SK-N-SH (cell line): Measurements from ENCODE around the gene KCNQ2.

ENCODE experiments used
- ELF1 ChIP-seq: IDR thresholded peaks from 2 replicates; pipeline ENCODE4 v1.4.0; 2012
- GABPA ChIP-seq: IDR thresholded peaks from 2 replicates; pipeline ENCODE4 v1.4.0; 2012; ENCODE audit warnings: low read depth, mild to moderate bottlenecking
- MXI1 ChIP-seq: IDR thresholded peaks from 2 replicates; pipeline ENCODE4 v1.6.1; 2012; ENCODE audit warnings: mild to moderate bottlenecking, low read depth, low read length, improper control_type of control experiment
- POLR2AphosphoS5 ChIP-seq: IDR thresholded peaks from 2 replicates; pipeline ENCODE4 v1.6.1; 2012; ENCODE audit warnings: low read depth, low read length
- SIN3A ChIP-seq: IDR thresholded peaks from 2 replicates; pipeline ENCODE4 v1.6.1; 2012; ENCODE audit warnings: low read depth, mild to moderate bottlenecking, low read length, moderate library complexity, borderline replicate concordance
- TF ChIP-seq, protein P1 (sequence below): fragments of 200-600 bp; sonication (generic); IDR thresholded peaks from 2 replicates; pipeline ENCODE4 v1.6.1; 2017; ENCODE audit warnings: antibody characterized with exemption, mild to moderate bottlenecking, moderate library complexity
- TF ChIP-seq, protein P2 (sequence below): IDR thresholded peaks from 2 replicates; pipeline ENCODE4 v1.6.1; 2012; ENCODE audit warnings: mild to moderate bottlenecking, low read depth, low read length, moderate library complexity
- TF ChIP-seq, protein P3 (sequence below): IDR thresholded peaks from 2 replicates; pipeline ENCODE4 v1.4.0; 2012; ENCODE audit warnings: low read depth
- TF ChIP-seq, protein P4 (sequence below): fragments of 150-350 bp; IDR thresholded peaks from 2 replicates; pipeline ENCODE4 v1.6.1; 2017; ENCODE audit warnings: antibody characterized with exemption, low read length, low read depth, borderline replicate concordance

DNA sequence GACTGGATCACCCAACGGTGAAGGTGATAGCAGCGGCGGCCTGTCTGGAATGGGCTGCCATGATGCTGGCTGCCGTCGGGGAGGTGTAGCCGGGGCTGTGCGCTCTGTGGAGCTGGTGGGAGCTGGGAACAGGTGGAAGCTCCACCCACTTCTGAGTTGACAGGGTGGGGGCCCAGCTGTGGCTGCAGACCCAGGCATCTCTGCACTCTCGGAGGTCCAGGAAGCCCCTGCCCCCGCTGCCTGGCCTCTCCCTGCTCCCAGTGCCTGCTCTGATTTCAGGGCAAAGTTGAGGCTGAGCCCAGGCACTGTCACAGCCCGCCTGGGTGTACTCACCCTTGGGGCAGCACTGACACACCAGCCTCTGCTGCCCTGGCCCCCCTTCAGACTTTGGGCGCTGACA lies 93.2 kb downstream of the KCNQ2 start:
- TF ChIP-seq, protein P1, sequence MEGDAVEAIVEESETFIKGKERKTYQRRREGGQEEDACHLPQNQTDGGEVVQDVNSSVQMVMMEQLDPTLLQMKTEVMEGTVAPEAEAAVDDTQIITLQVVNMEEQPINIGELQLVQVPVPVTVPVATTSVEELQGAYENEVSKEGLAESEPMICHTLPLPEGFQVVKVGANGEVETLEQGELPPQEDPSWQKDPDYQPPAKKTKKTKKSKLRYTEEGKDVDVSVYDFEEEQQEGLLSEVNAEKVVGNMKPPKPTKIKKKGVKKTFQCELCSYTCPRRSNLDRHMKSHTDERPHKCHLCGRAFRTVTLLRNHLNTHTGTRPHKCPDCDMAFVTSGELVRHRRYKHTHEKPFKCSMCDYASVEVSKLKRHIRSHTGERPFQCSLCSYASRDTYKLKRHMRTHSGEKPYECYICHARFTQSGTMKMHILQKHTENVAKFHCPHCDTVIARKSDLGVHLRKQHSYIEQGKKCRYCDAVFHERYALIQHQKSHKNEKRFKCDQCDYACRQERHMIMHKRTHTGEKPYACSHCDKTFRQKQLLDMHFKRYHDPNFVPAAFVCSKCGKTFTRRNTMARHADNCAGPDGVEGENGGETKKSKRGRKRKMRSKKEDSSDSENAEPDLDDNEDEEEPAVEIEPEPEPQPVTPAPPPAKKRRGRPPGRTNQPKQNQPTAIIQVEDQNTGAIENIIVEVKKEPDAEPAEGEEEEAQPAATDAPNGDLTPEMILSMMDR: no peak
- TF ChIP-seq, protein P2, sequence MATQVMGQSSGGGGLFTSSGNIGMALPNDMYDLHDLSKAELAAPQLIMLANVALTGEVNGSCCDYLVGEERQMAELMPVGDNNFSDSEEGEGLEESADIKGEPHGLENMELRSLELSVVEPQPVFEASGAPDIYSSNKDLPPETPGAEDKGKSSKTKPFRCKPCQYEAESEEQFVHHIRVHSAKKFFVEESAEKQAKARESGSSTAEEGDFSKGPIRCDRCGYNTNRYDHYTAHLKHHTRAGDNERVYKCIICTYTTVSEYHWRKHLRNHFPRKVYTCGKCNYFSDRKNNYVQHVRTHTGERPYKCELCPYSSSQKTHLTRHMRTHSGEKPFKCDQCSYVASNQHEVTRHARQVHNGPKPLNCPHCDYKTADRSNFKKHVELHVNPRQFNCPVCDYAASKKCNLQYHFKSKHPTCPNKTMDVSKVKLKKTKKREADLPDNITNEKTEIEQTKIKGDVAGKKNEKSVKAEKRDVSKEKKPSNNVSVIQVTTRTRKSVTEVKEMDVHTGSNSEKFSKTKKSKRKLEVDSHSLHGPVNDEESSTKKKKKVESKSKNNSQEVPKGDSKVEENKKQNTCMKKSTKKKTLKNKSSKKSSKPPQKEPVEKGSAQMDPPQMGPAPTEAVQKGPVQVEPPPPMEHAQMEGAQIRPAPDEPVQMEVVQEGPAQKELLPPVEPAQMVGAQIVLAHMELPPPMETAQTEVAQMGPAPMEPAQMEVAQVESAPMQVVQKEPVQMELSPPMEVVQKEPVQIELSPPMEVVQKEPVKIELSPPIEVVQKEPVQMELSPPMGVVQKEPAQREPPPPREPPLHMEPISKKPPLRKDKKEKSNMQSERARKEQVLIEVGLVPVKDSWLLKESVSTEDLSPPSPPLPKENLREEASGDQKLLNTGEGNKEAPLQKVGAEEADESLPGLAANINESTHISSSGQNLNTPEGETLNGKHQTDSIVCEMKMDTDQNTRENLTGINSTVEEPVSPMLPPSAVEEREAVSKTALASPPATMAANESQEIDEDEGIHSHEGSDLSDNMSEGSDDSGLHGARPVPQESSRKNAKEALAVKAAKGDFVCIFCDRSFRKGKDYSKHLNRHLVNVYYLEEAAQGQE: no peak
- no peak for TF ChIP-seq ELF1
- no peak for TF ChIP-seq SIN3A
- no peak for TF ChIP-seq GABPA
- TF ChIP-seq, protein P3, sequence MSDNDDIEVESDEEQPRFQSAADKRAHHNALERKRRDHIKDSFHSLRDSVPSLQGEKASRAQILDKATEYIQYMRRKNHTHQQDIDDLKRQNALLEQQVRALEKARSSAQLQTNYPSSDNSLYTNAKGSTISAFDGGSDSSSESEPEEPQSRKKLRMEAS: no peak
- TF ChIP-seq POLR2AphosphoS5: no peak
- no peak for TF ChIP-seq MXI1
- TF ChIP-seq, protein P4, sequence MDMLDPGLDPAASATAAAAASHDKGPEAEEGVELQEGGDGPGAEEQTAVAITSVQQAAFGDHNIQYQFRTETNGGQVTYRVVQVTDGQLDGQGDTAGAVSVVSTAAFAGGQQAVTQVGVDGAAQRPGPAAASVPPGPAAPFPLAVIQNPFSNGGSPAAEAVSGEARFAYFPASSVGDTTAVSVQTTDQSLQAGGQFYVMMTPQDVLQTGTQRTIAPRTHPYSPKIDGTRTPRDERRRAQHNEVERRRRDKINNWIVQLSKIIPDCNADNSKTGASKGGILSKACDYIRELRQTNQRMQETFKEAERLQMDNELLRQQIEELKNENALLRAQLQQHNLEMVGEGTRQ: no peak
